GM18951 (cell line): ENCODE measurements around the gene EBI3.
"Not testable (repeated sequence)": the region's sequence is repeated elsewhere in the genome, so short reads cannot be mapped to it uniquely, and the experiment has no call there.

Experiments
- POLR2A ChIP-seq: IDR thresholded peaks from 4 replicates; pipeline ENCODE4 v1.6.1; 2011; ENCODE audit warnings: mild to moderate bottlenecking; ENCODE audit not compliant: insufficient read length, insufficient read depth; ENCODE audit errors: extremely low read depth
- in situ Hi-C: fragments of 300-500 bp; cut with MboI; formaldehyde crosslinking; loops from one replicate; pipeline ENCODE4 v1.12.0; 2022; ENCODE audit warnings: low sequenced_read_pairs, mixed read lengths, inconsistent platforms; ENCODE audit not compliant: unreplicated experiment

EBI3 gene

DNA sequence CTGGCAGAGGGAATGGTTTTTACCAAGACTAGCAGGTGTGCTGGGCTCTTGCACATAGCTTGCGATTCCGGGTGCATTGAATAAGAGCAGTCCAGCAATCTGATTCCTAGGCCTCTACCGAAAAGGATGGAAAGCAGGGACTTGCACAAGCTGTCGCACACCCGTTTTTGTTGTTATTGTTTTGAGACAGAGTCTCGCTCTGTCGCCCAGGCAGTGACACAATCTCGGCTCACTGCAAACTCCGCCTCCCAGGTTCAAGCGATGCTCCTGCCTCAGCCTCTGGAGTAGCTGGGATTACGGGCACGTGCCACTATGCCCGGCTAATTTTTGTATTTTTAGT, 5.5 kb downstream of the EBI3 start:
- in situ Hi-C loops: no loop called here
- no peak for TF ChIP-seq POLR2A

GRCh38 chr19:4237510-4237909, 8.2 kb downstream of the EBI3 start:
- in situ Hi-C loops: not testable (repeated sequence)

GRCh38 chr19:4238831-4239230, 9.5 kb downstream of the EBI3 start:
- no peak for TF ChIP-seq POLR2A
- in situ Hi-C loops: no loop called here

GRCh38 chr19:4241824-4242430, 12.6 kb downstream of the EBI3 start:
- no peak for TF ChIP-seq POLR2A
- in situ Hi-C loops: no loop called here

GRCh38 chr19:4245938-4246337, 16.6 kb downstream of the EBI3 start:
- in situ Hi-C loops: not testable (repeated sequence)

GRCh38 chr19:4246767-4247593, 17.7 kb downstream of the EBI3 start, which contains the start of gene YJU2:
Gene YJU2 (plus strand): TSS chr19:4247080. CDS start chr19:4247147, 67 bp downstream.
- peak; percentile 66 for TF ChIP-seq POLR2A
- in situ Hi-C loops: no loop called here

DNA sequence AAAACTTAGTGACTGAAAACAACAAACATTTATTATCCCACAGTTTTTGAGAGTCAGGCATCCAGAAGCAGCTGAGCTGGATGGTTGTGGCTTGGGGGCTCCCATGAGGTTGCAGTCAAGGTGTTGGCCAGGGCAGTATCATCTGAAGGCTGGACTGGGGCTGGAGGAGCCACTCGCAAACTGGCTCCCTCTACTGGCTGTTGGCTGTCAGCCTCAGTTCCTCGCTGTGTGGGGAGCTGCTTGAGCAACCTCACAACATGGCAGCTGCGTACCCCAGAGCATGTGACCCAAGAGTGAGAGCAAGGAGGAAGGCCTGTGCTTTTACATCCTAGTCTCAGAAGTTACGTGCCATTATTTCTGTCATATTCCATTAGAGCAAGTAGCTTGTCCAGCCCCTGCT, 27.2 kb downstream of the EBI3 start:
- in situ Hi-C loops: no loop called here

DNA sequence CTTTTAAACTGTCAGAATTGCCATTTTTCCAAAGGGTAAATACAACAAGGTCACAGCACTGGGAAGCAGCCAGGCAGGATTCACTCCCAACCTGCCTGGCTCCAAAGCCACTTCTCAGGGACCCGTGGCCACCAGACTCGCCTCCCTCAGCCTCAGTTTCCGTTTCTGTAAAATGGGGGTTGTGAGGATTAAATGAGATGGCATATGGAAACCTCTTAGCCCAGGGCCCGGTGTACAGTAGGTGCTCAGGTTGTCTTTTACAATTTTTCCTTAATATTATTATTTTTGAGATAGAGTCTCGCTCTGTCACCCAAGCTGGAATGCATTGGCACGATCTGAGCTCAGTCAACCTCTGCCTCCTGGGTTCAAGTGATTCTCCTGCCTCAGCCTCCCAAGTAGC, 27.7 kb downstream of the EBI3 start:
- no peak for TF ChIP-seq POLR2A
- in situ Hi-C loops: no loop called here

More for the DNA sequence above, 27.2 kb downstream of the EBI3 start:
- no peak for TF ChIP-seq POLR2A

- no peak for TF ChIP-seq POLR2A
- in situ Hi-C loops: no loop called here
Measured at GRCh38 chr19:4258181-4258580, 28.9 kb downstream of the EBI3 start.

GRCh38 chr19:4260613-4261191, 31.4 kb downstream of the EBI3 start:
- in situ Hi-C loops: no loop called here

GRCh38 chr19:4264812-4265211, 35.5 kb downstream of the EBI3 start:
- no peak for TF ChIP-seq POLR2A
- in situ Hi-C loops: no loop called here

More at GRCh38 chr19:4260613-4261191, 31.4 kb downstream of the EBI3 start:
- no peak for TF ChIP-seq POLR2A

- in situ Hi-C loops: no loop called here
- no peak for TF ChIP-seq POLR2A
Measured at GRCh38 chr19:4266253-4267000, 37.1 kb downstream of the EBI3 start.

- TF ChIP-seq POLR2A: no peak
- in situ Hi-C loops: no loop called here
Measured at GRCh38 chr19:4267101-4267900, 38.0 kb downstream of the EBI3 start.
